ENCODE data around the gene TOGARAM2. TPM values are rescaled to one million over a fixed set of nuclear protein-coding genes. Genes with fewer than 3 reads are reported as not detected.

The TOGARAM2 gene
- polyA plus RNA-seq, 1 donor (not counting 4 experiments of a cell fraction or from before 2014, with no cell fraction given), result 0.10 TPM

DNA sequence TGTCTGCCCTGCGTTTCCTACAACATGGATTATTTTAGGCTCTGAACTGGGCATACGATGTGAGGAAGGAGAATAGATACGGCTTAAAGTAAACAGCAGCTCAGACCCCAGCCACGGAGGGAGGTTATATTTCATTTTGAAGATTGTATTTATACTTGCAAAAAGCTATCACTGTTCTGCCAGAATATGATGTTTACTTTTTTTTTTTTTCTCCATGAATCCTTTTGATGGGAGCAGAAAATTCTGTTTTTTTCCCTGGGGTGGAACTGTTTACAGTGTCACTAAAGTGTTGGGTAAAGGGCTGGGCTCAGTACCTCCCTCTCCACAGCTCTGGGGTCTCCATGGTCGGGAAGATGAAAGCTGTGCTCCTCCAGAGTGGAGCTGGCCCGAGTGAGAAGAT, 80.1 kb downstream of the TOGARAM2 start:
- H2AFZ ChIP-seq (ENCODE audit: control insufficient read depth, low read length), result no peak overlapping the region

DNA sequence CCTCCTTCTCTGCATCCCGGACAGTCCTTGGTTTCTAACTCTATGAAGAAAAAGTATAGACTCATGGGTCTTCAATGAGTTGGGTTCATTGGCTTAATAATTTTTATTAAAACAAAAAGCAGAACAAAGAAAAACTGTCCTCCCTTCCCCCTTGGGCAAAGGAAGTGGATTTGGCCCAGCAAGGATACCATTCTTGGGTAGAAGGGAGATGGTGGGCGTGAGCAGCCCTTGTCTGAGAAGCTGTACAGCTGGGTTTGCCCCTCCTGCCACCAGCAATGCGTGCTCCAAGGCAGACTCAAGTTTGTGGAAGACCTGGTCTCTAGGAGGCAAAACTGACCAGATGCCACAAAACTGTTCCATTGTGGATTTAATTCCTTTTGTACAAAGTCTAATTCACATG, 80.5 kb downstream of the TOGARAM2 start:
- no peaks in the 10 kb centered on the region for H3K9me1 ChIP-seq (ENCODE audit: control insufficient read depth, extremely low read depth, insufficient read depth, low read length)
- dilution Hi-C loops (cut with MboI; ENCODE audit: extremely low pct_ligation_motif_present, low sequenced_read_pairs), result loop anchor here (25.0 kb wide), 1 partner anchor 126 kb away; no protein-coding TSS in a partner anchor
- H3K4me1 ChIP-seq (ENCODE audit: control insufficient read depth, extremely low read depth, insufficient read depth, low read length), result peaks cover 33% of the 10 kb centered on the region
- no peaks in the 10 kb centered on the region for H3K36me3 ChIP-seq (ENCODE audit: control insufficient read depth in 2 of 2, extremely low read depth in 1 of 2, insufficient read depth in 2 of 2, low read length in 2 of 2)
- no peaks in the 10 kb centered on the region for H4K20me1 ChIP-seq (ENCODE audit: control insufficient read depth, extremely low read depth, insufficient read depth, low read length)
- no peak overlapping the region for H3K4me3 ChIP-seq (ENCODE audit: control insufficient read depth in 2 of 3, extremely low read depth in 1 of 3, insufficient read depth in 2 of 3, low read depth in 1 of 3, low read length in 3 of 3)
- H3K9me3 ChIP-seq (ENCODE audit: control insufficient read depth, low read depth, low read length), result no peaks in the 10 kb centered on the region
- H3K9ac ChIP-seq (ENCODE audit: control insufficient read depth, extremely low read depth, insufficient read depth, low read length), result no peak overlapping the region
- H2AFZ ChIP-seq (ENCODE audit: control insufficient read depth, low read length), result no peak overlapping the region
- no peak for TF ChIP-seq EZH2 (IDR thresholded peaks at IDR 0.05; ENCODE audit: low read length)
- TF ChIP-seq, protein P1, sequence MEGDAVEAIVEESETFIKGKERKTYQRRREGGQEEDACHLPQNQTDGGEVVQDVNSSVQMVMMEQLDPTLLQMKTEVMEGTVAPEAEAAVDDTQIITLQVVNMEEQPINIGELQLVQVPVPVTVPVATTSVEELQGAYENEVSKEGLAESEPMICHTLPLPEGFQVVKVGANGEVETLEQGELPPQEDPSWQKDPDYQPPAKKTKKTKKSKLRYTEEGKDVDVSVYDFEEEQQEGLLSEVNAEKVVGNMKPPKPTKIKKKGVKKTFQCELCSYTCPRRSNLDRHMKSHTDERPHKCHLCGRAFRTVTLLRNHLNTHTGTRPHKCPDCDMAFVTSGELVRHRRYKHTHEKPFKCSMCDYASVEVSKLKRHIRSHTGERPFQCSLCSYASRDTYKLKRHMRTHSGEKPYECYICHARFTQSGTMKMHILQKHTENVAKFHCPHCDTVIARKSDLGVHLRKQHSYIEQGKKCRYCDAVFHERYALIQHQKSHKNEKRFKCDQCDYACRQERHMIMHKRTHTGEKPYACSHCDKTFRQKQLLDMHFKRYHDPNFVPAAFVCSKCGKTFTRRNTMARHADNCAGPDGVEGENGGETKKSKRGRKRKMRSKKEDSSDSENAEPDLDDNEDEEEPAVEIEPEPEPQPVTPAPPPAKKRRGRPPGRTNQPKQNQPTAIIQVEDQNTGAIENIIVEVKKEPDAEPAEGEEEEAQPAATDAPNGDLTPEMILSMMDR (optimal IDR thresholded peaks at IDR 0.05 in 1 of 3, IDR thresholded peaks at IDR 0.05 in 1 of 3, conservative IDR thresholded peaks at IDR 0.05 in 1 of 3; ENCODE audit: extremely low read depth in 1 of 3, insufficient read depth in 2 of 3, low read length in 3 of 3), result no peak
- H3K79me2 ChIP-seq (ENCODE audit: control insufficient read depth, insufficient read depth, low read length), result no peaks in the 10 kb centered on the region
- no peak for FAIRE-seq
- DNase-seq (ENCODE audit: low read depth, low spot score), result no peak
- no peaks in the 10 kb centered on the region for H3K27me3 ChIP-seq (ENCODE audit: control insufficient read depth, extremely low read depth, insufficient read depth, low read length)
- H3K4me2 ChIP-seq (ENCODE audit: control insufficient read depth, extremely low read depth, insufficient read depth, low read depth, low read length), result no peak overlapping the region
- H3K27ac ChIP-seq (ENCODE audit: control insufficient read depth, insufficient read depth, low read length), result no peak overlapping the region

More for the DNA sequence above, 80.1 kb downstream of the TOGARAM2 start:
- H3K4me3 ChIP-seq (ENCODE audit: control insufficient read depth in 2 of 3, extremely low read depth in 1 of 3, insufficient read depth in 2 of 3, low read depth in 1 of 3, low read length in 3 of 3), result no peak overlapping the region
- dilution Hi-C loops (cut with MboI; ENCODE audit: extremely low pct_ligation_motif_present, low sequenced_read_pairs), result loop anchor here (25.0 kb wide), 1 partner anchor 126 kb away; no protein-coding TSS in a partner anchor
- no peaks in the 10 kb centered on the region for H3K9me3 ChIP-seq (ENCODE audit: control insufficient read depth, low read depth, low read length)
- TF ChIP-seq EZH2 (IDR thresholded peaks at IDR 0.05; ENCODE audit: low read length), result no peak
- TF ChIP-seq, protein P1 (optimal IDR thresholded peaks at IDR 0.05 in 1 of 3, IDR thresholded peaks at IDR 0.05 in 1 of 3, conservative IDR thresholded peaks at IDR 0.05 in 1 of 3; ENCODE audit: extremely low read depth in 1 of 3, insufficient read depth in 2 of 3, low read length in 3 of 3), result no peak
- H4K20me1 ChIP-seq (ENCODE audit: control insufficient read depth, extremely low read depth, insufficient read depth, low read length), result no peaks in the 10 kb centered on the region
- no peaks in the 10 kb centered on the region for H3K27me3 ChIP-seq (ENCODE audit: control insufficient read depth, extremely low read depth, insufficient read depth, low read length)
- DNase-seq (ENCODE audit: low read depth, low spot score) (no peak), FAIRE-seq (no peak)
- H3K4me2 ChIP-seq (ENCODE audit: control insufficient read depth, extremely low read depth, insufficient read depth, low read depth, low read length), result no peak overlapping the region
- H3K4me1 ChIP-seq (ENCODE audit: control insufficient read depth, extremely low read depth, insufficient read depth, low read length), result peaks cover 29% of the 10 kb centered on the region
- no peaks in the 10 kb centered on the region for H3K36me3 ChIP-seq (ENCODE audit: control insufficient read depth in 2 of 2, extremely low read depth in 1 of 2, insufficient read depth in 2 of 2, low read length in 2 of 2)
- H3K27ac ChIP-seq (ENCODE audit: control insufficient read depth, insufficient read depth, low read length), result no peak overlapping the region
- no peaks in the 10 kb centered on the region for H3K79me2 ChIP-seq (ENCODE audit: control insufficient read depth, insufficient read depth, low read length)
- H3K9ac ChIP-seq (ENCODE audit: control insufficient read depth, extremely low read depth, insufficient read depth, low read length), result no peak overlapping the region
- H3K9me1 ChIP-seq (ENCODE audit: control insufficient read depth, extremely low read depth, insufficient read depth, low read length), result no peaks in the 10 kb centered on the region

Measured in keratinocyte (primary cell).